OCI-LY1 (cell line): ENCODE data around the gene IFITM5.

Experiments
- H2AFZ ChIP-seq: fragments of 200-600 bp; sonication (generic), shearing (Covaris generic); 2 replicates; pipeline ENCODE4 v1.6.0; 2014; ENCODE audit warnings: antibody characterized with exemption, mild to moderate bottlenecking, low read length
- H3F3A ChIP-seq: fragments of 200-600 bp; sonication (generic), shearing (Covaris generic); 2 replicates; pipeline ENCODE4 v1.6.0; 2014; ENCODE audit warnings: mild to moderate bottlenecking, antibody characterized with exemption, low read length, moderate library complexity; ENCODE audit not compliant: insufficient read depth
- H3K27ac ChIP-seq: fragments of 200-600 bp; sonication (generic); 2 replicates; pipeline ENCODE4 v1.5.1; 2014; ENCODE audit warnings: low read length, mixed run types, mild to moderate bottlenecking, low read depth; ENCODE audit not compliant: poor library complexity, severe bottlenecking
- H3K27me3 ChIP-seq: fragments of 200-600 bp; sonication (generic); 2 replicates; pipeline ENCODE4 v1.6.0; 2014; ENCODE audit warnings: antibody characterized with exemption, mild to moderate bottlenecking, low read length, moderate library complexity; ENCODE audit not compliant: insufficient read depth
- H3K36me3 ChIP-seq: fragments of 200-600 bp; sonication (generic); 2 replicates; pipeline ENCODE4 v1.6.1; 2014; ENCODE audit warnings: mild to moderate bottlenecking, antibody characterized with exemption, low read length, moderate library complexity, mixed read lengths; ENCODE audit not compliant: insufficient read depth
- H3K4me1 ChIP-seq: fragments of 200-600 bp; sonication (generic); 2 replicates; pipeline ENCODE4 v1.5.1; 2014; ENCODE audit warnings: mild to moderate bottlenecking, low read length, moderate library complexity; ENCODE audit not compliant: insufficient read depth, severe bottlenecking
- H3K4me2 ChIP-seq: fragments of 200-600 bp; sonication (generic), shearing (Covaris generic); 2 replicates; pipeline ENCODE4 v1.6.1; 2014; ENCODE audit warnings: low read length
- H3K4me3 ChIP-seq: fragments of 200-600 bp; sonication (generic); 2 replicates; pipeline ENCODE4 v1.5.1; 2014; ENCODE audit warnings: low read length, low read depth, mild to moderate bottlenecking, mixed read lengths; ENCODE audit not compliant: poor library complexity, severe bottlenecking
- H3K79me2 ChIP-seq: fragments of 200-600 bp; shearing (Covaris generic); 2 replicates; pipeline ENCODE4 v1.6.1; 2016; ENCODE audit warnings: mixed run types, low read length, mixed read lengths; ENCODE audit not compliant: insufficient read depth
- H3K9ac ChIP-seq: fragments of 200-600 bp; sonication (generic), shearing (Covaris generic); 2 replicates; pipeline ENCODE4 v1.6.1; 2014; ENCODE audit warnings: mild to moderate bottlenecking, low read length, mixed read lengths
- H3K9me2 ChIP-seq: fragments of 200-600 bp; sonication (generic), shearing (Covaris generic); 2 replicates; pipeline ENCODE4 v1.6.1; 2014; ENCODE audit warnings: low read depth, mild to moderate bottlenecking, low read length, mixed read lengths
- H3K9me3 ChIP-seq: fragments of 200-600 bp; shearing (Covaris generic); 2 replicates; pipeline ENCODE4 v1.6.1; 2014; ENCODE audit warnings: low read length, mixed read lengths
- H4K20me1 ChIP-seq: fragments of 200-600 bp; sonication (generic), shearing (Covaris generic); 2 replicates; pipeline ENCODE4 v1.6.0; 2016; ENCODE audit warnings: mild to moderate bottlenecking, low read length; ENCODE audit not compliant: insufficient read depth
- EZH2 ChIP-seq: fragments of 200-600 bp; sonication (generic), shearing (Covaris generic); IDR thresholded peaks from 2 replicates; pipeline ENCODE4 v1.8.0; 2017; ENCODE audit warnings: borderline replicate concordance, mixed run types, mild to moderate bottlenecking, antibody characterized with exemption, low read length, moderate library complexity, mixed read lengths
- TF ChIP-seq, protein P1 (sequence below): fragments of 200-600 bp; sonication (generic), shearing (Covaris generic); IDR thresholded peaks from 2 replicates; pipeline ENCODE4 v1.5.1; 2017; ENCODE audit warnings: mild to moderate bottlenecking, antibody characterized with exemption, low read length, moderate library complexity, mixed read lengths

The IFITM5 gene

GRCh38 chr11:251550-251949 lies 47.8 kb downstream of the IFITM5 start:
- Histone ChIP-seq H3K9me3 (no peaks in the 10 kb centered on the region), H3K4me3 (no peak overlapping the region), H3K36me3 (peaks cover 69% of the 10 kb centered on the region), H3K79me2 (no peaks in the 10 kb centered on the region), H3K4me1 (no peaks in the 10 kb centered on the region), H3K27ac (no peak overlapping the region), H4K20me1 (no peaks in the 10 kb centered on the region), H3K4me2 (no peak overlapping the region), H3K27me3 (no peaks in the 10 kb centered on the region), H3K9ac (no peak overlapping the region), H3K9me2 (no peaks in the 10 kb centered on the region), H3F3A (no peaks in the 10 kb centered on the region), H2AFZ (no peak overlapping the region)
- TF ChIP-seq, protein P1, sequence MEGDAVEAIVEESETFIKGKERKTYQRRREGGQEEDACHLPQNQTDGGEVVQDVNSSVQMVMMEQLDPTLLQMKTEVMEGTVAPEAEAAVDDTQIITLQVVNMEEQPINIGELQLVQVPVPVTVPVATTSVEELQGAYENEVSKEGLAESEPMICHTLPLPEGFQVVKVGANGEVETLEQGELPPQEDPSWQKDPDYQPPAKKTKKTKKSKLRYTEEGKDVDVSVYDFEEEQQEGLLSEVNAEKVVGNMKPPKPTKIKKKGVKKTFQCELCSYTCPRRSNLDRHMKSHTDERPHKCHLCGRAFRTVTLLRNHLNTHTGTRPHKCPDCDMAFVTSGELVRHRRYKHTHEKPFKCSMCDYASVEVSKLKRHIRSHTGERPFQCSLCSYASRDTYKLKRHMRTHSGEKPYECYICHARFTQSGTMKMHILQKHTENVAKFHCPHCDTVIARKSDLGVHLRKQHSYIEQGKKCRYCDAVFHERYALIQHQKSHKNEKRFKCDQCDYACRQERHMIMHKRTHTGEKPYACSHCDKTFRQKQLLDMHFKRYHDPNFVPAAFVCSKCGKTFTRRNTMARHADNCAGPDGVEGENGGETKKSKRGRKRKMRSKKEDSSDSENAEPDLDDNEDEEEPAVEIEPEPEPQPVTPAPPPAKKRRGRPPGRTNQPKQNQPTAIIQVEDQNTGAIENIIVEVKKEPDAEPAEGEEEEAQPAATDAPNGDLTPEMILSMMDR: peak; percentile 33; the same call in 1 of the 2 replicates
- no peak for TF ChIP-seq EZH2

DNA sequence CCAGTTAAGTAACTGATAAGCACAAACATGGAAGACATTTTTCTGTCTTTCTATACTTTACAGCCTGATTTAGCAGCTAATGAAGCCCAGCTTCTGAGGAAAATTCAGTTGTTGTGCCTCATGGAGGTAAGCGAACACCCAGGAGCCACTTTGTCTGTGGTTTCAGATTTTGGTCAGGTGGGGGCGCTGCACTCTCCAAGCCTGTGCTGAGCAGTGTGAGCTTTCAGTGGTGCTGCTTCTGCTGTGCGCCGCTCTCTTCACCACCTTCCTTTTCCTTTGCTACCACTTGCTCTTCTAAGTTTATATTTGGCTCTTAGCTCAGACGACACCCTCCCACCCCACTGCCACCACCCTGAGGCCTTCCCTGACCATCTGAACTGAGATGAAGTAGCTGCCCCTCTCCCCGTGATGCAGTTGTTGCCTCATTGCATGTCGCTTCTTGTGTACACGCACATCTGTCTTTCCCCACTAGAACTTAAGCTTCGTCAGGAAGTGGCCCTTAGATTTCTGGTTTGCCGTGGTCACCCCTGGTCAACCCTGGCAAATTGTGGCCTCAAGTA lies 48.5 kb downstream of the IFITM5 start:
- Histone ChIP-seq H3K27me3 (no peaks in the 10 kb centered on the region), H3K4me1 (no peaks in the 10 kb centered on the region), H3K79me2 (no peaks in the 10 kb centered on the region), H3K9me3 (no peaks in the 10 kb centered on the region), H3K36me3 (peaks cover 76% of the 10 kb centered on the region), H3K9me2 (no peaks in the 10 kb centered on the region), H3K4me2 (no peak overlapping the region), H3K9ac (no peak overlapping the region), H3F3A (no peaks in the 10 kb centered on the region), H4K20me1 (no peaks in the 10 kb centered on the region), H3K4me3 (no peak overlapping the region), H3K27ac (peak overlapping the region; percentile 4), H2AFZ (no peak overlapping the region)
- TF ChIP-seq, protein P1: peak; percentile 76
- no peak for TF ChIP-seq EZH2

DNA sequence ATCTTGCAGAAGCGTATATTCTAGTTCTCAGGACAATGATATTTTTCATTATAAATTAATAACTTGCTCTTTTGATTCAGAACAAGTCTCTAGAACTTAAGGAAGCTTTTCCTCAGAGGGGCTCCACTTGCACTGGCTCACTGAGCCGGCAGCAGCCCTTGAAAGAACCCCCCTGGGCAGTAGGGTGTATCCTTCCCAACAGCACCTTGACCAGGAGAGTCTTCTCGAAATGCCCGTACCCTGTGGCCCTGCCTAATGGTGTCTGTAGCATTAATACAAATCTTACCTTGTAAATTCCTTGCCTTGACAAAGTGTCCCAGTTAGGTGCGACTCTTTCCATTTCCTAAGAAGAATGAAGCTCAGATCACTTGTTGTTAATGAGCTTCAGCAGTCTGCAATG lies 49.1 kb downstream of the IFITM5 start:
- Histone ChIP-seq H3K27ac (peak overlapping the region; percentile 4), H3K36me3 (peaks cover 81% of the 10 kb centered on the region)
- TF ChIP-seq EZH2: no peak
- TF ChIP-seq, protein P1: no peak

More for the DNA sequence above, 49.1 kb downstream of the IFITM5 start:
- Histone ChIP-seq H3K9me2 (no peaks in the 10 kb centered on the region), H3K9ac (no peak overlapping the region), H2AFZ (no peak overlapping the region), H3K4me2 (no peak overlapping the region), H3K79me2 (no peaks in the 10 kb centered on the region), H3F3A (no peaks in the 10 kb centered on the region), H3K9me3 (no peaks in the 10 kb centered on the region), H3K4me1 (no peaks in the 10 kb centered on the region), H3K27me3 (no peaks in the 10 kb centered on the region), H3K4me3 (no peak overlapping the region), H4K20me1 (no peaks in the 10 kb centered on the region)
